Stimulated activated naive CD8-positive, alpha-beta T cell treated with anti-CD3 and anti-CD28 coated beads, Interleukin-15, Interleukin-2, amounts not matched to agents 100 U/mL and 50 U/mL, for 24 hours (primary cell): Measurements from ENCODE around the gene EGLN2.
"Not testable (repeated sequence)": the region's sequence is repeated elsewhere in the genome, so short reads cannot be mapped to it uniquely, and the experiment has no call there.

Experiments used
- ATAC-seq: fragments of 150-1000 bp; cut with Tn5 transposase; one replicate; pipeline ENCODE4 v1.10.0; 2021
- DNase-seq: peaks from one replicate; pipeline ENCODE4 v3.0.0; 2021

Gene EGLN2

GRCh38 chr19:40801426-40802299 lies 2.7 kb downstream of the EGLN2 start:
- DNase-seq: no peak

GRCh38 chr19:40802300-40803169 lies 3.5 kb downstream of the EGLN2 start:
- ATAC-seq (no peak), DNase-seq (no peak)

More at GRCh38 chr19:40801426-40802299, 2.7 kb downstream of the EGLN2 start:
- ATAC-seq: no peak

- DNase-seq (no peak), ATAC-seq (no peak)
These were observed 4.3 kb downstream of the EGLN2 start for GRCh38 chr19:40803170-40803856.

- DNase-seq (peak; percentile 57), ATAC-seq (peak; percentile 26)
These were observed 5.1 kb downstream of the EGLN2 start for GRCh38 chr19:40803857-40804782.

- DNase-seq: no peak
- no peak for ATAC-seq
These were observed 5.8 kb downstream of the EGLN2 start for GRCh38 chr19:40804783-40805242.

GRCh38 chr19:40805258-40805868 lies 6.4 kb downstream of the EGLN2 start:
- no peak for ATAC-seq
- no peak for DNase-seq

GRCh38 chr19:40806423-40807146 lies 7.6 kb downstream of the EGLN2 start:
- ATAC-seq (peak; percentile 61), DNase-seq (peak; percentile 89)

GRCh38 chr19:40807147-40808020 lies 8.4 kb downstream of the EGLN2 start:
- no peak for DNase-seq

GRCh38 chr19:40808021-40808325 lies 9.0 kb downstream of the EGLN2 start:
- ATAC-seq (no peak), DNase-seq (no peak)

More at GRCh38 chr19:40807147-40808020, 8.4 kb downstream of the EGLN2 start:
- no peak for ATAC-seq

GRCh38 chr19:40808497-40808896 lies 9.5 kb downstream of the EGLN2 start:
- DNase-seq: no peak
- no peak for ATAC-seq

- ATAC-seq: no peak
- DNase-seq: no peak
These were observed 10.5 kb downstream of the EGLN2 start for GRCh38 chr19:40809358-40810086.

- ATAC-seq: no peak
- no peak for DNase-seq
These were observed 11.2 kb downstream of the EGLN2 start for GRCh38 chr19:40810160-40810559.

- peak; percentile 71 for DNase-seq
- peak; percentile 82 for ATAC-seq
These were observed 11.8 kb downstream of the EGLN2 start for GRCh38 chr19:40810649-40811408.

- no peak for ATAC-seq
These were observed 12.7 kb downstream of the EGLN2 start for GRCh38 chr19:40811478-40812341.

GRCh38 chr19:40812571-40812970 lies 13.6 kb downstream of the EGLN2 start:
- DNase-seq, ATAC-seq: not testable (repeated sequence)

More at GRCh38 chr19:40811478-40812341, 12.7 kb downstream of the EGLN2 start:
- no peak for DNase-seq

GRCh38 chr19:40813182-40813581 lies 14.2 kb downstream of the EGLN2 start:
- ATAC-seq: no peak
- no peak for DNase-seq

- ATAC-seq (no peak), DNase-seq (no peak)
These were observed 16.2 kb downstream of the EGLN2 start for GRCh38 chr19:40815223-40815622.
